ENCODE results near the gene ATG10. TPM values are rescaled to one million over a fixed set of nuclear protein-coding genes. Genes with fewer than 3 reads are reported as not detected.
"Not testable (repeated sequence)": the region's sequence is repeated elsewhere in the genome, so short reads cannot be mapped to it uniquely, and the experiment has no call there.

Gene ATG10
- total RNA-seq, 1 donor from 2014 or later: 14.8 TPM

GRCh38 chr5:82115858-82116257, 144.0 kb downstream of the ATG10 start:
- Mint-ChIP-seq H3K9me3 (peaks cover 3% of the 10 kb centered on the region), H3K4me1 (no peaks in the 10 kb centered on the region), H3K4me3 (no peak overlapping the region), H3K27ac (no peak overlapping the region), H3K36me3 (no peaks in the 10 kb centered on the region), H3K27me3 (ENCODE audit: low read depth) (no peaks in the 10 kb centered on the region)
- DNase-seq (ENCODE audit: low spot score in 2 of 2, unreplicated experiment in 2 of 2): no peak
- no peak for TF ChIP-seq CTCF (IDR thresholded peaks at IDR 0.05; ENCODE audit: unreplicated experiment)

DNA sequence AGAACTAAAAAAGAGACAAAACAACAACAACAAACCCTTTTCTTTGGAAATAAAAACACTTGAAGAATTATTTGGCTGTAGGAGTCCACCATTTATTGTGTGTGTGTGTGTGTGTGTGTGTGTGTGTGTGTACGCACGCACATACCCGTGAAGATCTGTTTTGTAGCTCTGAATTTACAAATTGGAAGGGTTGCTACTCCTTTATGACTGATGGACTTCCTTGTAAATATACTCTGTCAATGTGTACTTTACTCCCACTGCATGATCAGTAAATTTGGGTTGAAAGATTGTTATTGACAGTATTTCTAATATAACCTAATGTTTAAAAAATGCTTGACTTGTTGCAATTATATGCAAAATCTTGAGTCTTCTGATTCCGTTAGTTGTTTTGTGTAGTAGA, 148.1 kb downstream of the ATG10 start:
- H3K36me3 Mint-ChIP-seq: peaks cover 13% of the 10 kb centered on the region
- H3K27ac Mint-ChIP-seq: no peak overlapping the region
- H3K27me3 Mint-ChIP-seq (ENCODE audit: low read depth): no peaks in the 10 kb centered on the region
- no peak for DNase-seq (ENCODE audit: low spot score in 2 of 2, unreplicated experiment in 2 of 2)
- no peak for TF ChIP-seq CTCF (IDR thresholded peaks at IDR 0.05; ENCODE audit: unreplicated experiment)
- no peaks in the 10 kb centered on the region for H3K4me1 Mint-ChIP-seq
- H3K9me3 Mint-ChIP-seq: peaks cover 28% of the 10 kb centered on the region
- no peak overlapping the region for H3K4me3 Mint-ChIP-seq

- Mint-ChIP-seq H3K27me3 (ENCODE audit: low read depth) (no peaks in the 10 kb centered on the region), H3K36me3 (peaks cover 33% of the 10 kb centered on the region), H3K4me3 (no peak overlapping the region), H3K9me3 (peaks cover 42% of the 10 kb centered on the region), H3K27ac (no peak overlapping the region), H3K4me1 (no peaks in the 10 kb centered on the region)
- TF ChIP-seq CTCF (IDR thresholded peaks at IDR 0.05; ENCODE audit: unreplicated experiment): no peak
- no peak for DNase-seq (ENCODE audit: low spot score in 2 of 2, unreplicated experiment in 2 of 2)
Observed at GRCh38 chr5:82129723-82130285, 158.0 kb downstream of the ATG10 start.

GRCh38 chr5:82130602-82131001, 158.8 kb downstream of the ATG10 start:
- no peaks in the 10 kb centered on the region for H3K27me3 Mint-ChIP-seq (ENCODE audit: low read depth)
- peaks cover 42% of the 10 kb centered on the region for H3K9me3 Mint-ChIP-seq
- no peak overlapping the region for H3K27ac Mint-ChIP-seq
- H3K4me1 Mint-ChIP-seq: no peaks in the 10 kb centered on the region
- H3K36me3 Mint-ChIP-seq: peaks cover 33% of the 10 kb centered on the region
- H3K4me3 Mint-ChIP-seq: no peak overlapping the region
- TF ChIP-seq CTCF (IDR thresholded peaks at IDR 0.05; ENCODE audit: unreplicated experiment): no peak
- no peak for DNase-seq (ENCODE audit: low spot score in 2 of 2, unreplicated experiment in 2 of 2)

GRCh38 chr5:82137205-82137604, 165.4 kb downstream of the ATG10 start:
- Mint-ChIP-seq H3K9me3 (peaks cover 46% of the 10 kb centered on the region), H3K27me3 (ENCODE audit: low read depth) (no peaks in the 10 kb centered on the region), H3K27ac (no peak overlapping the region), H3K36me3 (peaks cover 32% of the 10 kb centered on the region), H3K4me1 (no peaks in the 10 kb centered on the region), H3K4me3 (no peak overlapping the region)
- DNase-seq (ENCODE audit: low spot score in 2 of 2, unreplicated experiment in 2 of 2): no peak
- no peak for TF ChIP-seq CTCF (IDR thresholded peaks at IDR 0.05; ENCODE audit: unreplicated experiment)

DNA sequence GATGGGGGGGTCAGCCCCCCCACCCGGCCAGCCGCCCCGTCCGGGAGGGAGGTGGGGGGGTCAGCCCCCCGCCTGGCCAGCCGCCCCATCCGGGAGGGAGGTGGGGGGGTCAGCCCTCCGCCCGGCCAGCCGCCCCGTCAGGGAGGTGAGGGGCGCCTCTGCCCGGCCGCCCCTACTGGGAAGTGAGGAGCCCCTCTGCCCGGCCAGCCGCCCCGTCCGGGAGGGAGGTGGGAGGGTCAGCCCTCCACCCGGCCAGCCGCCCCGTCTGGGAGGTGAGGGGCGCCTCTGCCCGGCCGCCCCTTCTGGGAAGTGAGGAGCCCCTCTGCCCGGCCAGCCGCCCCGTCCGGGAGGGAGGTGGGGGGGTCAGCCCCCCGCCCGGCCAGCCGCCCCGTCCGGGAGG, 168.0 kb downstream of the ATG10 start:
- H3K4me3 Mint-ChIP-seq; H3K27ac Mint-ChIP-seq; H3K4me1 Mint-ChIP-seq; DNase-seq (ENCODE audit: low spot score in 2 of 2, unreplicated experiment in 2 of 2); H3K27me3 Mint-ChIP-seq (ENCODE audit: low read depth): not testable (repeated sequence)
- H3K9me3 Mint-ChIP-seq: peaks cover 51% of the 10 kb centered on the region
- H3K36me3 Mint-ChIP-seq: peaks cover 37% of the 10 kb centered on the region

All from mesothelial cell of epicardium (in vitro differentiated cells).